ENCODE measurements around the gene DYSF.
"Not testable (repeated sequence)": the region's sequence is repeated elsewhere in the genome, so short reads cannot be mapped to it uniquely, and the experiment has no call there.

DYSF gene

DNA sequence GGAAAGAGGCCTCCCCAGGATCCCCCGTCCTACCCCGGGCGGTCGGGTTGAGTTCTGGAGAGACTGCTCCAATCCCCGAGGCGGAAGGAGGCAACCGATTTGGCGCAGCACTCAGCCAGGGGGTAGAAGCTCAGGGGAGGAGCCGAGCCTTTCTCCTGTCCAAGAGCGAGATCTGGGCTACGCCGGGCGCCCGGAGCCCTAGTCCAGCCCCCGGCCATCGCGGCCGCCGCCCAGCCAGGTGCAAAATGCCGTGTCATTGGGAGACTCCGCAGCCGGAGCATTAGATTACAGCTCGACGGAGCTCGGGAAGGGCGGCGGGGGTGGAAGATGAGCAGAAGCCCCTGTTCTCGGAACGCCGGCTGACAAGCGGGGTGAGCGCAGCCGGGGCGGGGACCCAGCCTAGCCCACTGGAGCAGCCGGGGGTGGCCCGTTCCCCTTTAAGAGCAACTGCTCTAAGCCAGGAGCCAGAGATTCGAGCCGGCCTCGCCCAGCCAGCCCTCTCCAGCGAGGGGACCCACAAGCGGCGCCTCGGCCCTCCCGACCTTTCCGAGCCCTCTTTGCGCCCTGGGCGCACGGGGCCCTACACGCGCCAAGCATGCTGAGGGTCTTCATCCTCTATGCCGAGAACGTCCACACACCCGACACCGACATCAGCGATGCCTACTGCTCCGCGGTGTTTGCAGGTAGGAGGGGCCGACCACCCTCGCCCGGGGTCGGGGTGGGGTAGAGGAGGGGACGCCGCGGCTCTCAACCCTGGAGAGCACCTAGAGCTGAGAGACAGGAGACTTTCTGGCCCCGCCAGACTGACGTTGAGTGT lies at the start of gene DYSF:
Gene DYSF (plus strand): TSS at position 158 of the 817 bp plus-strand sequence.
- no peak for DNase-seq (ENCODE audit: low spot score)

DNA sequence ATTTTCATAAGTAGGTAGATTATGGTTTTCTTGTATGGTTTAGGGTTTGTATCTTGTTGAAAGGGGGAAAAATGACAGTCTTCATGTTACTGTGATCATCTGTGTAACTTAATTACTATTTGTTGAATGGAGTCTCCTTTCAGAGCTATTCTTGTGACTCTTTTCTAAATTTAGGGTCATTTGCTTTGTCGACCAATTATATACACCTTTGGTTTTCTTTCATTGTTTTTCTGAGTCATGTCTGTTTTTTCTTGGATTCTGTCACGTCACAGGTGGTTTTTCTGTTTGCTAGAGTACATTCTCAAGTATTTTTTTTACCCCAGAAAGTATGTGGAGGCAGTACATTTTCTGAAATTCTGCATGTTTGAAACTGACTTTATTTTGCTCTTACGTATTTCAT lies 43.8 kb upstream of the DYSF start:
- DNase-seq (ENCODE audit: low spot score): no peak

GRCh38 chr2:71410696-71411095 lies 42.7 kb upstream of the DYSF start:
- DNase-seq (ENCODE audit: low spot score): peak; percentile 72

GRCh38 chr2:71416866-71417265 lies 36.5 kb upstream of the DYSF start:
- not testable (repeated sequence) for DNase-seq (ENCODE audit: low spot score)

DNA sequence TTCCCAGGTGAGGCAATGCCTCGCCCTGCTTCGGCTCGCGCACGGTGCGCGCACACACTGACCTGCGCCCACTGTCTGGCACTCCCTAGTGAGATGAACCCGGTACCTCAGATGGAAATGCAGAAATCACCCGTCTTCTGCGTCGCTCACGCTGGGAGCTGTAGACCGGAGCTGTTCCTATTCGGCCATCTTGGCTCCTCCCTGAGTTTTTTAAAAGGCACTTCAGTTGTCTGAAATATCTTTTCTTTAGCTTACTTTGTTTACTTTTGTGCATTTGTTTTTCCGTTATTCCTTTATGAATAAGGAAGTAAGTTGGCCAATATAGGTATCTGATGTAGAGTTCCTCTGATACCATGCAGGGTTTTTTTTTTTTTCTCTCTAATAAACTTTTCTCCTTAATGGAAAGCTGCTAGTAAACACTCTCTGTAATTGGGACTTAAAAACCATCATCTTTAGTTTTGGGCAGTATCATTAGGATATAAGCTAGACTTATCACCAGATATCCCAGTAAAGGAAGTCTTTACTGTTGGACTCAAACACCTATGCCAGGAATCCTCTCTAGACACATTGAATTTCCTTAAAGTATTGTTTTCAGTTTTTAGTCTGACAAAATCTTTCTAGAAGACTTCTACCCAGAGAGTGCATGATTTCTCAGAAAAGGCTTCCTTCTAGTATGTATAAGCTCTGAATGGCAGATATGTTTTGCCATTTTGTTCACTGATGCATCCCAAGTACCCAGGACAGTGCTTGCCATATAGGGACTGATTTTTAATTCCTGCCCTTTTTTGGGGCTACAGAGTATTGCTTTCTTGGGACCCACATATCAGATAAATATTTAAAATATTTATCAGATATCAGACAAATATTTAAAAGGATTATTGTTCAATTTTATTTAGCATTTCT lies 35.8 kb upstream of the DYSF start:
- peak; percentile 23 for DNase-seq (ENCODE audit: low spot score)

GRCh38 chr2:71419145-71419544 lies 34.2 kb upstream of the DYSF start:
- DNase-seq (ENCODE audit: low spot score): no peak

GRCh38 chr2:71419976-71420375 lies 33.4 kb upstream of the DYSF start:
- DNase-seq (ENCODE audit: low spot score): no peak

GRCh38 chr2:71422786-71423185 lies 30.6 kb upstream of the DYSF start:
- DNase-seq (ENCODE audit: low spot score): no peak

GRCh38 chr2:71423817-71424420 lies 29.4 kb upstream of the DYSF start:
- peak; percentile 59 for DNase-seq (ENCODE audit: low spot score)

- no peak for DNase-seq (ENCODE audit: low spot score)
These were observed 26.6 kb upstream of the DYSF start for GRCh38 chr2:71426721-71427120.

DNA sequence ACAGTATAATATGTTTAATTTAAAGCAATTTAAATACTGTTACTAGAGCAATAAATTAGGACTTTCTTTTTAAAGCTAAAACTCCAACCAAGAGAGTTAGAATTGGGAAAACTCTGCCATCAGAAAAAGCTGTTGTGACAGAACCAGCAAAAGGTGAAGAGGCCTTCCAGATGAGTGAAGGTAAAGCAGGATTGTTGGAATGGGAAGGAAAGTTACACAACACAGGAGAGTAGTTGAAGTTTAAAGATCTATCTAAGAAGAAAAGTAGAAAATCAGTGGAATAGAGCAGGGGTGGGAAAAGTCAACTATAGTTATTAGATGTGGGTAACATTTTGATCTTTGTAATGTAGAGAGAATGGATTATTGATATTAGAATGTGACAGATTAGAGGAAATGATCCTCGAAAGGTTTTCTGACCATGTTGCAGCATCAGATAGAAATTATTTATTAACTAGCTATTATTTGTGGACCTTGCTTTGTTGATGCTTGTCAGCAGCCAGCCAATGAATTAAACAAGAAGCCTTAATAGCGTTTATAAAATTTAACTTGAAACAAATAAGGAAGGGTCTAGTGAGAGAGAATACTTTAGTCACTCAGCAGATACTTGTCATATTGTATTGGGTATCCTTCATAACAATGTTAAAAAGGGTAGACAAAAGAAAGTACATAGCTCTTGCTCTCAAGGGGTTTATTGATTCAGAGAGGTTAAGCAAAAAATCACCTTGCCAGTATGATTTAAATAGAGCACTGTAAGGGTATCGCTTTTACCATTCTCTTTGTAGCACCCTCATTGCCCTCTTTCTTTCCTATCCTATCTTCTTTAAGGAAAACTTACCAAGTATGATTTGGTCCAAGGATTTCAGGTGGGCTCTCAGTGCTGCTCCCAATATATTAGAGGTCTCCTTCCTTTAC lies 24.6 kb upstream of the DYSF start:
- DNase-seq (ENCODE audit: low spot score): no peak

GRCh38 chr2:71445142-71445541 lies 8.2 kb upstream of the DYSF start:
- not testable (repeated sequence) for DNase-seq (ENCODE audit: low spot score)

- no peak for DNase-seq (ENCODE audit: low spot score)
These were observed 6.9 kb upstream of the DYSF start for GRCh38 chr2:71446505-71446904.

DNA sequence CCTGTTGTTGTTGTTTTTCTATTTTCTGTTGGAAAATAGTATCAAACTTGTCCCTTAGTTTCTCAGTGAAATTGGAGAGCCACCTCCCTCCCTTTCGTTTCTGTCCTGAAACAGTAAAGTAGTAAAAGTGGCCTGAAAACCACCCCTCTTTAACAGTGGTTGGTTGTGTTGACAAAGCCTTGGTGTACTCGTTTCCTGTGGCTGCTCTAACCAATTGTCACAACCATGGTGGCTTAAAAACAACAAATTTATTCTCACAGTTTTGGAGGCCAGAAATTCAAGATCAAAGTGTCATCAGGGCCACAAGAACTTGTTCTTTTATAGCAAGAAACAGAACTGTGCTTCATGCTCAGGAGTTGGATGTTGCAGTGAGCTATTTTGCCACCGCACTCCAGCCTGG lies 4.0 kb upstream of the DYSF start:
- no peak for DNase-seq (ENCODE audit: low spot score)

DNA sequence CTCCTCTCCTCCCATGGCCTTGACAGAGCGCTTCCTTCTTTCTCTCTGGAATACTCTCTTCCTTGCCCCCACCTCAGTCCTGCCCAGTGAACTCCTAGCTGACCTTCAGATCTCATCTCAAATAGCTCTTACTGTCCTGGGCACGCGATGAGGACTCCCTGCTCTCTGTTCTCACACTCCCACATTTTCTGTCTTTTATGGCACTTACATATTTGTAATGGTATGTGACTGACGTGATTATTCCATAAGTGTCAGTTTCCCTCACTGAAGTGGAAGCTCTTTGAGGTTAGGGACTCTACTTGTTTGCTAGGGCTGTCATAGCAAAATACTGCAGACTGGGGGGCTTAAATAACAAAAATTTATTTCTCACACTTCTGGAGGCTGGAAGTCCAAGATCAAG lies 1.7 kb upstream of the DYSF start:
- DNase-seq (ENCODE audit: low spot score): no peak

DNA sequence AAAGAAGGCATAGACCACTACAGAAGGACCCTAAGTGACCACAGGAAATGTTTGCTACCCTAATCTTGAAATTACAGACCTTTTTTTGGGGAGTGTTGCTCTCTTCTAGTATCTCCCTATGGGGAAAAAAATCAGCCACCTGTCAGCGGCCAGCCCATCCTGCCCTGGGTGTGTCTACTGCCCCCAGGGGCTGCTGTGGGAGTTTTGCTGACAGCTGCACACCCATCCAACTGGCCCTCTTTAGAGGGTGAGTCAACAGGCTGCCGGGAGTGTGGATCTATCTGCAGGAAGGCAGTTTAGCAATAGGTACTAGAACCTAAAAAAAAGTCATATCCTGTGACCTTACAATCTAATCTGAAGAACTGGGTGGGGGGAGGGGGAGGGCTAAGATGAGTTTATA lies 796 bp upstream of the DYSF start:
- DNase-seq (ENCODE audit: low spot score): peak; percentile 76

DNA sequence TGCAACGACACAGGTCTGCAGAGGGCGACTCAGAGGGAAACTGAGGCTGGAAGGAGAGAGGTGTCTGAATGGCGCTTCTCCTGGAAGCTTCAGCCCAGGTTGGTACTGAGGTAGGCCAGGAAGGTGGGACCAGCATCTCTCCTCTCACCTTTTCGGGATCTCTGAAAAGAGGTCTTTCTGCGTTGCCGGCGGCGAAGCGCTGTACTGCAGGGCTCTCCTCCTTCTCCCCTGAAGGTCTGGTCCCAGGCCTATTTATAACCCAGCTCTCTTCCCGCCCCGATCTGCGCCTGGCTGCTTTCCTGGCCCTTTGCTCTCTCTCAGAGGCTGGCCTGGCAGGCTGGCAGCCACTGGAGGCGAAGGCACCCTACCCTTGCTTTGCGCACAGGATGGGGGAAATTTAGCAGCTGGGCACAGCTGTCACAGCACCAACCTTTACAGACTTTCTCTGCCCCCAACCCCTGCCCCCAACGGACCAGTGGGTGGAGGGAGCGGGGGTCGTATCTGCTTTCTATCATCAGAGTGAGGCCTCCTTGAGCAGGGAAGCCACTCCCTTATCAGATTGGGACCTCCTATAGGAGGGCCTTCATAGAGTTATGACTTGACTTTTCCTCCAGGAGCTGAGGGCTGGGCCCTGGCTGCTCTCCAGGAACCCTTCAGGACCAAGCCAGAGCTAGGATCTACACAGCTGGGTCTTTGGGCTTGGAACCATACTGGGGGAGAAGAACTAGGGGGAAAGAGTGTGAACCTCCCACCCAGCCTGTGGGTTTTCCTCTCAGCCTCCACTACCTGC lies 1.1 kb downstream of the DYSF start:
- no peak for DNase-seq (ENCODE audit: low spot score)

DNA sequence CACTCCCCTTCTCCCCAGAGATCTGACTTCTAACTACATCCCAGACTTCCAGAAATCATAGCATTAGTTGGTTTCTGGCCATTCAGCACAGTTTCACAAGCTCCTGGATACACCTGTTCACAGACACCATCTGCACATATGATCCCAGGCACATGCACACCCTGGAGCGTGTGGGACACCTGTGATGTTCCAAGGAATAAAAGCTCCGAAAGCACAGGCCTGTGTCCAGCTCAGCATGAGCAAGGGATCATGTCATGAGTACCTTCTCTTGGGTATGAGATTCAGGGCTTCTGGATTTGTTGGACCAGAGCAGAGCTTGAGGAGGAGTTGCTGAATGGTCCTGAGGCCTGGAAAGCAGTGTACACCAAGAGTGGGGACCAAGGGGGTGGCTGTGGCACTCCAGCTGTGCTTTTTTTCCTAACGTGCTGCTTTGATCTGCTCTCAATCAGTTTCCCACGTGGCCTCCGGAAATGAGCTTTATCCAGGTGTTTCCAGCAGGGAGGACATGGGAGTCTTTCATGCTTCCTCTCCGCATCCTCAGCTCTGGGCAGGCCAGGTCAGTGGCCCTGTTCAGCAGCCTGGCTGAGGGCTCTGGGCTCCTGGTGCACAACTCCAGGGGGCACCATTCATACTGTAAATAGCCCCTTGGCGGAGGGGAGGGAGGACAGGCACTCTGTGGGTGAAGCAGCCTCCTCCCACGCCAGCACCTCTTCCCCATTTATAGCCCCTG lies 1.8 kb downstream of the DYSF start:
- no peak for DNase-seq (ENCODE audit: low spot score)

DNA sequence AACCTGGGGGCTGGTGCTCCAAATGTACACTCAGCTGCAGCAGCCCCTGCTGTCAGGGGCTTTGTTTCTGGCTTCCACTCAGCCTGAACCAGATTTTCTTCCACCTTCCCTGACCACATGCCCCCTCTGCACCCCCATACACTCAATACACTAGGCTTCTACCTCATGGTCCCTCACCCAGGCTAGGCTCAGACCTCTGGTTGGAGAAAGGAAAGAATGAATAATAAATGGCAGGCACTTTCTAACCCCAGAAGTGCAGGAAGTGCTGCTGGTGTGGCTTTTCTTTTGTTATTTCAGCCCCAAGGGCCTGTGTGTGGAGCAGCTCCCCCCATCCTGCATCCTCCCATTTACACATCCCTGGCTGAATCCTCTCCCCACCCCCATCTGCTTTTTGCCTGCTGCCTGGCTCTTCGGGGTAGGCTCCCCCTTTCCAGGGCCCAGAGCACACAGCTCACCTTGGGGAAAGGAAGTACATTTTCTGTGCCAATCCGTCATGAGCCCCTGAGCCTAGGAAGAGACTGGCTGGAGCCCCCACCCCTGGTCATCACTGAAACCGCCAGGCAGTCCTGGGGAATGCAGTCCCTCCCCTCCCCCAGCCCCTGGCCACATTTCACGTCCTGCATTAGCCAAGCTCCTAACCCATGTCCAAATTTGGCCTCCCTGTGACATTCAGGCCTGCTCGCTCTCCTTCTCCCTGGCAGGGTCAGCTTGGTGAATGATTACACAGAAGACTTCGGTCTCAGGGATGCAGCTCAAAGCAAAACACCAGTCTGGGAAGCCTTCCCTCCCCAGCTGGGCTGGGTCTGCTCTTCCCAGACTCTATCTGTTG lies 2.6 kb downstream of the DYSF start:
- no peak for DNase-seq (ENCODE audit: low spot score)

All from kidney capillary endothelial cell (primary cell).